Ishikawa (cell line): Measurements from ENCODE around the gene CPEB3.

Experiments used
- CEBPB ChIP-seq: IDR thresholded peaks from 2 replicates; pipeline ENCODE4 v1.6.1; 2012
- CREB1 ChIP-seq: IDR thresholded peaks from 2 replicates; pipeline ENCODE4 v1.6.1; 2012; ENCODE audit warnings: low read depth
- EGR1 ChIP-seq: IDR thresholded peaks from 2 replicates; pipeline ENCODE4 v1.6.1; 2012
- EP300 ChIP-seq: IDR thresholded peaks from 2 replicates; pipeline ENCODE4 v1.6.1; 2012; ENCODE audit warnings: borderline replicate concordance
- FOXM1 ChIP-seq: IDR thresholded peaks from 2 replicates; pipeline ENCODE4 v1.6.1; 2012; ENCODE audit warnings: low read depth, borderline replicate concordance
- MAX ChIP-seq: IDR thresholded peaks from 2 replicates; pipeline ENCODE4 v1.6.1; 2012
- NFIC ChIP-seq: IDR thresholded peaks from 2 replicates; pipeline ENCODE4 v1.6.1; 2012
- RAD21 ChIP-seq: IDR thresholded peaks from 2 replicates; pipeline ENCODE4 v1.6.1; 2012; ENCODE audit warnings: low read depth
- REST ChIP-seq: IDR thresholded peaks from 2 replicates; pipeline ENCODE4 v1.6.1; 2012; ENCODE audit warnings: low read depth, mild to moderate bottlenecking
- TAF1 ChIP-seq: IDR thresholded peaks from 2 replicates; pipeline ENCODE4 v1.6.1; 2012; ENCODE audit warnings: low read depth, mild to moderate bottlenecking
- TCF12 ChIP-seq: IDR thresholded peaks from 2 replicates; pipeline ENCODE4 v1.6.1; 2012; ENCODE audit warnings: low read depth
- TEAD4 ChIP-seq: IDR thresholded peaks from 2 replicates; pipeline ENCODE4 v1.6.1; 2012
- YY1 ChIP-seq: IDR thresholded peaks from 2 replicates; pipeline ENCODE4 v1.6.1; 2012; ENCODE audit warnings: low read depth
- ZBTB7A ChIP-seq: IDR thresholded peaks from 2 replicates; pipeline ENCODE4 v1.6.1; 2012; ENCODE audit warnings: low read depth
- TF ChIP-seq, protein P1 (sequence below): IDR thresholded peaks from 2 replicates; pipeline ENCODE4 v1.6.1; 2012

Gene CPEB3

GRCh38 chr10:92203919-92204623 lies 86.8 kb downstream of the CPEB3 start:
- no peak for TF ChIP-seq EGR1
- TF ChIP-seq EP300, result no peak
- TF ChIP-seq REST, result no peak
- no peak for TF ChIP-seq RAD21
- TF ChIP-seq NFIC, result no peak
- no peak for TF ChIP-seq CEBPB
- TF ChIP-seq TCF12, result no peak
- no peak for TF ChIP-seq TEAD4
- no peak for TF ChIP-seq MAX
- no peak for TF ChIP-seq CREB1
- no peak for TF ChIP-seq ZBTB7A
- TF ChIP-seq, protein P1, sequence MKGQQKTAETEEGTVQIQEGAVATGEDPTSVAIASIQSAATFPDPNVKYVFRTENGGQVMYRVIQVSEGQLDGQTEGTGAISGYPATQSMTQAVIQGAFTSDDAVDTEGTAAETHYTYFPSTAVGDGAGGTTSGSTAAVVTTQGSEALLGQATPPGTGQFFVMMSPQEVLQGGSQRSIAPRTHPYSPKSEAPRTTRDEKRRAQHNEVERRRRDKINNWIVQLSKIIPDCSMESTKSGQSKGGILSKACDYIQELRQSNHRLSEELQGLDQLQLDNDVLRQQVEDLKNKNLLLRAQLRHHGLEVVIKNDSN, result no peak
- no peak for TF ChIP-seq TAF1
- TF ChIP-seq FOXM1, result no peak
- TF ChIP-seq YY1, result no peak

DNA sequence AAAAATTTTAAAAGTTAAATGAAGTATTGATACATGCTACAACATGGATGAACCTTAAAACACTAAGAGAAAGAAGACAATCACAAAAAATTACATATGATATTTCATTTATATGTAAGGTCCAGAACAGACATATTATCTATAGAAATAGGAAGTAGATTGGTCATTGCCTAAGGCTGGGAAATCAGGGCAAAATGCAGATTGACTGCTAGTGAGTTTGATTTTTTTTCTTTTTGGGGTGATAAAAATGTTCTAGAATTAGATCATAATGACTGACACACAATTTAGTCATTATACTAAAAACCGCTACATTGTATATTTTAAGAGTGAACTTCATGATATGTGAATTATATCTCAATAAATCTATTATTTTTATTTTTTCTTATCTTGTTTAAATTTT lies 88.3 kb downstream of the CPEB3 start:
- TF ChIP-seq CEBPB (no peak), CREB1 (no peak), EGR1 (no peak), RAD21 (no peak), FOXM1 (no peak), TAF1 (no peak), TEAD4 (no peak)

- no peak for TF ChIP-seq RAD21
- TF ChIP-seq EP300, result no peak
- no peak for TF ChIP-seq CEBPB
- TF ChIP-seq TAF1, result no peak
- TF ChIP-seq CREB1, result no peak
- TF ChIP-seq ZBTB7A, result no peak
- TF ChIP-seq, protein P1, result no peak
- no peak for TF ChIP-seq EGR1
- no peak for TF ChIP-seq REST
- TF ChIP-seq FOXM1, result no peak
- TF ChIP-seq TEAD4, result no peak
- no peak for TF ChIP-seq YY1
- no peak for TF ChIP-seq TCF12
- no peak for TF ChIP-seq MAX
- no peak for TF ChIP-seq NFIC
These were observed 90.3 kb downstream of the CPEB3 start for GRCh38 chr10:92200564-92200963.

- TF ChIP-seq ZBTB7A (no peak), CREB1 (no peak), RAD21 (no peak), NFIC (no peak), TCF12 (no peak), YY1 (no peak), TAF1 (no peak), FOXM1 (no peak), TEAD4 (no peak), MAX (no peak), EP300 (no peak), CEBPB (no peak), REST (no peak), EGR1 (no peak)
- TF ChIP-seq, protein P1, result no peak
These were observed 103.8 kb downstream of the CPEB3 start for GRCh38 chr10:92187101-92187500.
